HL-60 (cell line): ENCODE data around the gene TMEM255B.

Experiments used
- DNase-seq, 2 experiments: peaks; one replicate each; pipeline ENCODE4 v3.0.0-alpha.2; 2010 to 2020; ENCODE audit warnings: low read depth in 1 of 2, low spot score in 1 of 2
- H3K27ac ChIP-seq: fragments of 250-450 bp; sonication (Bioruptor Pico); replicated peaks from 2 replicates; pipeline ENCODE4 v1.5.1; 2020; ENCODE audit warnings: mild to moderate bottlenecking, moderate library complexity
- H3K27me3 ChIP-seq: fragments of 250-450 bp; sonication (Bioruptor Pico); 2 replicates; pipeline ENCODE4 v1.5.1; 2021; ENCODE audit warnings: mild to moderate bottlenecking, moderate library complexity; ENCODE audit not compliant: insufficient read depth, poor library complexity, severe bottlenecking
- H3K4me3 ChIP-seq: replicated peaks from 2 replicates; pipeline ENCODE4 v1.5.1; 2011; ENCODE audit warnings: mild to moderate bottlenecking, control low read depth, low read length; ENCODE audit not compliant: insufficient read depth
- CTCF ChIP-seq: IDR thresholded peaks from one replicate; pipeline ENCODE4 v1.5.1; 2011; ENCODE audit warnings: low read length, control low read depth, inconsistent platforms; ENCODE audit not compliant: insufficient read depth
- GABPA ChIP-seq: IDR thresholded peaks from 2 replicates; pipeline ENCODE4 v1.6.1; 2012; ENCODE audit warnings: low read depth
- POLR2AphosphoS5 ChIP-seq: IDR thresholded peaks from 2 replicates; pipeline ENCODE4 v1.6.1; 2012; ENCODE audit warnings: low read depth
- REST ChIP-seq: IDR thresholded peaks from 2 replicates; pipeline ENCODE4 v1.6.1; 2012; ENCODE audit warnings: low read depth; ENCODE audit not compliant: insufficient replicate concordance
- SPI1 ChIP-seq: IDR thresholded peaks from 2 replicates; pipeline ENCODE4 v1.6.1; 2012; ENCODE audit warnings: low read depth, mild to moderate bottlenecking, borderline replicate concordance

TMEM255B gene

GRCh38 chr13:113777311-113778260, 18.6 kb downstream of the TMEM255B start:
- Histone ChIP-seq H3K4me3 (no peak overlapping the region), H3K27me3 (no peaks in the 10 kb centered on the region), H3K27ac (no peak overlapping the region)
- no peak for DNase-seq
- no peak for TF ChIP-seq GABPA
- TF ChIP-seq CTCF = no peak
- TF ChIP-seq POLR2AphosphoS5 = no peak
- TF ChIP-seq REST = peak; percentile 94
- TF ChIP-seq SPI1 = no peak

GRCh38 chr13:113781571-113781970, 22.5 kb downstream of the TMEM255B start:
- H3K27me3 ChIP-seq = no peaks in the 10 kb centered on the region
- no peak overlapping the region for H3K27ac ChIP-seq
- TF ChIP-seq REST = no peak
- no peak overlapping the region for H3K4me3 ChIP-seq
- DNase-seq = no peak

- H3K4me3 ChIP-seq = no peak overlapping the region
- no peaks in the 10 kb centered on the region for H3K27me3 ChIP-seq
- DNase-seq = no peak
- no peak for TF ChIP-seq REST
- TF ChIP-seq POLR2AphosphoS5 = no peak
- TF ChIP-seq CTCF = no peak
- no peak for TF ChIP-seq SPI1
- no peak for TF ChIP-seq GABPA
- no peak overlapping the region for H3K27ac ChIP-seq
Measured at GRCh38 chr13:113782472-113782871, 23.4 kb downstream of the TMEM255B start.
